Psoas muscle (tissue), 8 donors: ENCODE results near the gene MPHOSPH10. TPM values are rescaled to one million over a fixed set of nuclear protein-coding genes. Genes with fewer than 3 reads are reported as not detected.

Source experiments
- ATAC-seq, 4 donors: fragments of 200-7000 bp; cut with Tn5 transposase; one replicate each; pipeline ENCODE4 v1.9.1; 2020; ENCODE audit warnings: moderate library complexity in 3 of 4, mild to moderate bottlenecking in 2 of 4
- DNase-seq, 2 donors: peaks; one replicate each; pipeline ENCODE4 v3.0.0-alpha.2; 2020
- H3K27ac ChIP-seq: fragments of 200-600 bp; one replicate; pipeline ENCODE4 v1.8.0; 2022
- H3K27me3 ChIP-seq, 3 donors: fragments of 200-600 bp in 1 of 3; one replicate each; pipeline versions ENCODE4 v1.6.1 to v1.8.0; 2013 to 2022; ENCODE audit warnings: low read length in 2 of 3, mild to moderate bottlenecking in 2 of 3, moderate library complexity in 1 of 3; ENCODE audit not compliant: insufficient read depth in 3 of 3
- H3K36me3 ChIP-seq, 2 donors: fragments of 200-600 bp in 1 of 2; one replicate each; pipeline versions ENCODE4 v1.6.1 to v1.8.0; 2013 to 2022; ENCODE audit warnings: low read depth in 1 of 2, mild to moderate bottlenecking in 1 of 2, moderate library complexity in 1 of 2; ENCODE audit not compliant: insufficient read depth in 1 of 2
- H3K4me1 ChIP-seq: fragments of 200-600 bp; one replicate; pipeline ENCODE4 v1.8.0; 2022
- H3K4me3 ChIP-seq: fragments of 200-600 bp; one replicate; pipeline ENCODE4 v1.8.0; 2022; ENCODE audit warnings: mild to moderate bottlenecking
- H3K9me3 ChIP-seq: fragments of 200-600 bp; one replicate; pipeline ENCODE4 v1.8.0; 2022
- WGBS, 3 donors: extraction: QIAGEN DNeasy Blood & Tissue Kit; methylation state at CpG; one replicate each; pipeline versions ENCODE4 v1.1.6 to v1.1.7; 2013; 5-methylcytosine and 5-hydroxymethylcytosine counted together
- intact Hi-C, 2 donors: fragments of 100-400 bp; cut with DNase I; formaldehyde crosslinking; loops; one replicate each; pipeline versions ENCODE4 v1.11.0 to v1.14.2; 2022
- polyA plus RNA-seq, 3 donors: library from polyadenylated mRNA; stranded (reverse); fragments of 200-250 nt; gene quantifications; one replicate each; pipeline ENCODE4 v1.2.3, GENCODE V29; 2013
- total RNA-seq, 4 donors: library from RNA; stranded (reverse); fragmentation: NEBNext Ultra II Directional in 2 of 4; extraction: Animal tissue kit (Norgen Biotek cat#: 25700) in 2 of 4; gene quantifications; one replicate each; pipeline versions ENCODE4 v1.2.1 to v1.2.4, GENCODE V29; 2021 to 2023
- TF ChIP-seq, protein P1 (sequence below): fragments of 200-600 bp; IDR thresholded peaks from one replicate; pipeline ENCODE4 v1.8.0; 2022; ENCODE audit warnings: antibody characterized with exemption
- donor health status: healthy with polysubstance abuse.
- donor health status: DM: no; HTN: no; CAD: no; lungs with moderate emphysema.
- donor health status: Bipolar disorder and iron deficiency.
- donor health status: healthy.
- donor health status: DM: yes; HTN: yes; CAD: no.
- donor health status: DM: no; HTN: no; CAD: no.
- donor health status: DM: no; HTN: no; CAD: no.
- donor health status: DM: yes; HTN: yes; CAD: no.

The MPHOSPH10 gene
- total and polyA plus RNA-seq, 7 donors: 32.9 to 53.7 (median 39.7) TPM

DNA sequence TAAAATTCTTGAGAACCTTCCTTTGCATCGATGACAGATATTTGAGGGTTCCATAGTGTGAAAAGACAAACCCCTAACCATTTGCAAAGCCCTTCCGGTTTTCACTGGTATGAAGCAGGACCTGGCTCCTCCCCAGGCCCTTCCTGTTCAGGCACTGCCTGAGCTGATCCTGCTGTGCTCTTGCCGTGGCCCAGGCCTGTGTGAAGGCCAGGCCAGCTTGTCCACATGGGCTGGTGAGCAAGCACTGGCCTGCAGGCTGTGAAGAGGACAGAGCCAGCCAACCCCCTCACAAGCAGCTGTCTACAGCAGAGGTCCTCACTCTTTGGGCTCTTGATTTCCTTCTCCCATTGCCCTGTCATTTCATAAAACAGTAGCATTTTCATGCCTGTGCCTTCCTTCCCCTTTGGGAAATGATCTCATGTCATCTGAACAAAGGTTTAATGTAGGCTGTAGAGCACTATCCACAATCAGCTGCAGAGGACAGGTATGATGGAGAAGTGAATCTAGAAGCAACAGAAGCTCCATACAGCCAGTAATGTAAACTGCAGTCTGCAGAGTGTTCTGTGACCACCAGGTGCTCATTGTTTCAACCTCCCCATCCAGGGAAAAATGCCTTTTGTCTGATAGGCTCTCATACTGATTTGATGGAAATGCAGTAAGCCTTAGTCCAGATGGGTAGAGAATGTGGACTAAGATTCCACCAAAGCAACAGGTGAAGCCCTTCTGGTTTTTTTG is 19.8 kb downstream of the MPHOSPH10 start:
- no peak for DNase-seq
- intact Hi-C loops: loop anchor here in 1 of 2 donors (10.0 kb wide), 1 partner anchor 365 kb away; no protein-coding TSS in a partner anchor
- H3K4me1 ChIP-seq: no peaks in the 10 kb centered on the region
- 44 to 54% (median 49%) methylated on average over 3 of the region's 3 CpGs for WGBS, 3 donors
- peaks cover 10 to 59% of the 10 kb centered on the region in 2 donors for H3K36me3 ChIP-seq
- no peak overlapping the region for H3K4me3 ChIP-seq
- H3K9me3 ChIP-seq: no peaks in the 10 kb centered on the region
- ATAC-seq: peak; percentile 21 to 67 (median 58)
- H3K27me3 ChIP-seq: no peaks in the 10 kb centered on the region
- TF ChIP-seq, protein P1, sequence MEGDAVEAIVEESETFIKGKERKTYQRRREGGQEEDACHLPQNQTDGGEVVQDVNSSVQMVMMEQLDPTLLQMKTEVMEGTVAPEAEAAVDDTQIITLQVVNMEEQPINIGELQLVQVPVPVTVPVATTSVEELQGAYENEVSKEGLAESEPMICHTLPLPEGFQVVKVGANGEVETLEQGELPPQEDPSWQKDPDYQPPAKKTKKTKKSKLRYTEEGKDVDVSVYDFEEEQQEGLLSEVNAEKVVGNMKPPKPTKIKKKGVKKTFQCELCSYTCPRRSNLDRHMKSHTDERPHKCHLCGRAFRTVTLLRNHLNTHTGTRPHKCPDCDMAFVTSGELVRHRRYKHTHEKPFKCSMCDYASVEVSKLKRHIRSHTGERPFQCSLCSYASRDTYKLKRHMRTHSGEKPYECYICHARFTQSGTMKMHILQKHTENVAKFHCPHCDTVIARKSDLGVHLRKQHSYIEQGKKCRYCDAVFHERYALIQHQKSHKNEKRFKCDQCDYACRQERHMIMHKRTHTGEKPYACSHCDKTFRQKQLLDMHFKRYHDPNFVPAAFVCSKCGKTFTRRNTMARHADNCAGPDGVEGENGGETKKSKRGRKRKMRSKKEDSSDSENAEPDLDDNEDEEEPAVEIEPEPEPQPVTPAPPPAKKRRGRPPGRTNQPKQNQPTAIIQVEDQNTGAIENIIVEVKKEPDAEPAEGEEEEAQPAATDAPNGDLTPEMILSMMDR: no peak
- no peak overlapping the region for H3K27ac ChIP-seq

DNA sequence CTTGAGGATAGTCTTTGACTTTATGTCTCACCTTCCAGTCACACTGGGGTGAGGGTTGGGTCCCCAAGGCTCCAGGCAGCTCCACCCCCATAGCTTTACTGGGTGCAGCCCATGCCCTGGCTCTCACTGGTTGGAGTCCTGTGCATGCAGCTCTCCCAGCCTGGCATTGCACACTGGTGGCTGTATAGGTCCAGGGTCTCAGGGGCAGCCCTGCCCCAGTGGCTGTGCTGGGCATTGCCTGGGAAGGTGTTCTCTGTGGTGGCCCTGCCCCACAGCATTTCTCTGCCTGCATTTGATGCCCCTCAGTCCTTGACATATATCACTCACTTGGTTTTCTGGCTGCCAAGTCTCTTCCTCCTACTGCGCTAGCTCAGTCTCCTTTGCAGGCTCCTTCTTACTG is 21.2 kb downstream of the MPHOSPH10 start:
- 62 to 100% (median 90%) methylated on average over 1 of the region's 1 CpG for WGBS, 3 donors
- TF ChIP-seq, protein P1: no peak
- no peaks in the 10 kb centered on the region for H3K27me3 ChIP-seq
- no peaks in the 10 kb centered on the region for H3K4me1 ChIP-seq
- ATAC-seq (peak in 1 of 4 donors; percentile 37), DNase-seq (no peak)
- no peaks in the 10 kb centered on the region for H3K9me3 ChIP-seq
- H3K36me3 ChIP-seq: peaks cover 6 to 45% of the 10 kb centered on the region in 2 donors
- H3K4me3 ChIP-seq: no peak overlapping the region
- intact Hi-C loops: loop anchor here in 1 of 2 donors (10.0 kb wide), 1 partner anchor 363 kb away; no protein-coding TSS in a partner anchor
- H3K27ac ChIP-seq: no peak overlapping the region

DNA sequence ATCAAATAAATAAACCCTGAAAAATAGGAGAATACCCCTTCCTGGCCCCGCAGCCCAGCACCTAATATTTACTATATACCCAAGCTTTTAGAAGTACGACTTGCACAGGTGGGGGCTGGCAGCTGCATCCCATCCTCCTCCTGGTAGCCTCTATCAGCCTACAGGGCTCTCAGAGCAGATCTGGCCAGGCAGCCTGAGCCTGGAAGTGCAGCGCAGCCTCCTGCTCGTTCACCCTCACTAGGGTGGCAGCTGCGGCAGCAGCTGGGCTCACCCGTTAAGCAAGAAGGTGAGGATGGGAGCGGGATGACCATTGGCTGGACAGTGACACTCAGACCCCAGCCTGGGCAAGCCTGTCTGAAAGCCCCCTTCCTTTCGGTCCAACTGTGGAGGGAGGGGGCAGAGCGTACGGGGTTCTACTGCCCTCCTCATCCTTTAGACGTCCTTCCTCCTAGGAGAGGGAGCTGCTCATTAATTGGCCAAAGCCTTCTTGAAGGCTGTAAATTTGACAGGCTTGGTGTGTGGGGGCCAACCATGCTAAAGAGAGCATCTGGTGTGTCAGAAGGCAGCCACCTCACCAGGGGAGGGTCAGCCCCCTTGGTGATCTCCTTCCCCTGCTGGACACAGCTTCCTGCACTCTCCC is 23.3 kb downstream of the MPHOSPH10 start:
- no peaks in the 10 kb centered on the region for H3K9me3 ChIP-seq
- H3K4me1 ChIP-seq: no peaks in the 10 kb centered on the region
- H3K4me3 ChIP-seq: no peak overlapping the region
- no peak overlapping the region for H3K27ac ChIP-seq
- WGBS, 3 donors: 58 to 67% (median 61%) methylated on average over 11 of the region's 11 CpGs
- intact Hi-C loops: loop anchor here in 1 of 2 donors (10.0 kb wide), 1 partner anchor 361 kb away; no protein-coding TSS in a partner anchor
- TF ChIP-seq, protein P1: no peak
- peaks cover 0 to 3% (median 0%) of the 10 kb centered on the region in 3 donors for H3K27me3 ChIP-seq
- ATAC-seq (no peak), DNase-seq (no peak)
- peaks cover 3 to 24% of the 10 kb centered on the region in 2 donors for H3K36me3 ChIP-seq

DNA sequence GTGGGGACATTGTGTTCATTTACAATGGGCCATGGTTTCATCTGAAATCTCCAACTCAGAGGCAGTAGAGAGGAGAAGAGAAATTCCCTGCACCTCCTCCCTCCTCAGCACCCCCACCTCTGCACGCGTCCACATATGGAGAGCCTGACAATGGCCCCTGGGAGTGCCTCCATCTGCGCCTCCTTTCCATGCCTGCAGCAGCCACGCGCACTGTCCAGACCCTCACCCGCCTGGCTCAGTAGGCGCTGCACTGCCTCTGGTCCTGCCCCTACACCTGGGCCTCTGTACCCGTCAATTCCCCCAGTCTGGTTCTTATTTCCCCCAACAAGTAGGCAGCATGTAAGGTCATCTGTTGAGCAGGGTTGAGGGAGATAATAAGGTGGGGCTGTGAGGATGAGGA is 23.8 kb downstream of the MPHOSPH10 start:
- Histone ChIP-seq H3K27me3 (peaks cover 0 to 3% (median 0%) of the 10 kb centered on the region in 3 donors), H3K4me1 (no peaks in the 10 kb centered on the region), H3K4me3 (no peak overlapping the region), H3K36me3 (peaks cover 1 to 18% of the 10 kb centered on the region in 2 donors), H3K27ac (no peak overlapping the region), H3K9me3 (no peaks in the 10 kb centered on the region)
- TF ChIP-seq, protein P1: no peak
- DNase-seq (no peak), ATAC-seq (no peak)
- intact Hi-C loops: loop anchor here in 1 of 2 donors (10.0 kb wide), 1 partner anchor 361 kb away; no protein-coding TSS in a partner anchor
- 75 to 77% (median 75%) methylated on average over 8 of the region's 8 CpGs for WGBS, 3 donors
